ENCODE measurements around the gene ITIH4. TPM values are rescaled to one million over a fixed set of nuclear protein-coding genes. Genes with fewer than 3 reads are reported as not detected.

Gene ITIH4
- total and polyA plus RNA-seq, 2 of the 13 experiments (the other 11 are each of a cell fraction or from before 2014, with no cell fraction given), result 2.7 to 5.3 TPM

- TF ChIP-seq ATF4 (CRISPR knock-in tag; IDR thresholded peaks at IDR 0.05), result peak in 1 of 2 experiments; percentile 59; a peak in 1 of 4 replicates
- peak; percentile 17; the same call in 1 of the 2 replicates for TF ChIP-seq BORCS8-MEF2B (CRISPR knock-in tag; IDR thresholded peaks at IDR 0.05)
- TF ChIP-seq ZNF629 (CRISPR knock-in tag; conservative IDR thresholded peaks at IDR 0.05), result peak; percentile 28; the same call in 1 of the 2 replicates
- TF ChIP-seq BCL6 (CRISPR knock-in tag; IDR thresholded peaks at IDR 0.05), result peak; percentile 86
- 0 out of 2 replicates have a peak, but pooled peaks have one; percentile 24 for TF ChIP-seq MEIS1 (CRISPR knock-in tag; IDR thresholded peaks at IDR 0.05; ENCODE audit: borderline replicate concordance)
- peak; percentile 42; the same call in 1 of the 2 replicates for TF ChIP-seq GMEB1 (CRISPR knock-in tag; IDR thresholded peaks at IDR 0.05; ENCODE audit: borderline replicate concordance)
- no peak for TF ChIP-seq AFF4 (CRISPR knock-in tag; IDR thresholded peaks at IDR 0.05)
- 0 out of 2 replicates have a peak, but pooled peaks have one; percentile 62 for TF ChIP-seq BCL3 (CRISPR knock-in tag; IDR thresholded peaks at IDR 0.05)
- peak; percentile 33; the same call in 1 of the 2 replicates for TF ChIP-seq CBX5 (CRISPR knock-in tag; IDR thresholded peaks at IDR 0.05; ENCODE audit: borderline replicate concordance)
- TF ChIP-seq DDIT3 (CRISPR knock-in tag; IDR thresholded peaks at IDR 0.05), result no peak
- TF ChIP-seq RXRB (CRISPR knock-in tag; IDR thresholded peaks at IDR 0.05; ENCODE audit: borderline replicate concordance), result peak; percentile 99
- peak; percentile 73; the same call in 1 of the 2 replicates for TF ChIP-seq TP53 (CRISPR knock-in tag; conservative IDR thresholded peaks at IDR 0.05)
- TF ChIP-seq SKI (IDR thresholded peaks at IDR 0.05; ENCODE audit: partially characterized antibody), result peak; percentile 93
- peak; percentile 87 for TF ChIP-seq MYPOP (CRISPR knock-in tag; IDR thresholded peaks at IDR 0.05)
- TF ChIP-seq RAD21 (CRISPR knock-in tag; IDR thresholded peaks at IDR 0.05), result peak; percentile 24; the same call in 1 of the 2 replicates
- no peak for TF ChIP-seq WIZ (CRISPR knock-in tag; IDR thresholded peaks at IDR 0.05)
- TF ChIP-seq ZNF225 (CRISPR knock-in tag; IDR thresholded peaks at IDR 0.05), result no peak
Measured at GRCh38 chr3:52774901-52775864, 55.3 kb downstream of the ITIH4 start (continued).

Measured in HepG2 (cell line).